HEK293 (cell line): ENCODE data around the gene NKX2-8.
A peak's percentile ranks its signal among the peaks of the same experiment; 100 is the strongest.

ENCODE experiments used
- CTCF ChIP-seq: fragments of 450-650 bp; formaldehyde crosslinking; IDR thresholded peaks from 2 replicates; pipeline ENCODE4 v1.5.1; 2016; ENCODE audit warnings: missing biosample characterization, missing genetic modification characterization
- KLF17 ChIP-seq: fragments of 450-650 bp; formaldehyde crosslinking; IDR thresholded peaks from 2 replicates; pipeline ENCODE4 v1.5.1; 2016; ENCODE audit warnings: missing biosample characterization, missing genetic modification characterization
- PATZ1 ChIP-seq: fragments of 450-650 bp; formaldehyde crosslinking; IDR thresholded peaks from 2 replicates; pipeline ENCODE4 v1.5.1; 2016; ENCODE audit warnings: missing biosample characterization, missing genetic modification characterization
- SCRT1 ChIP-seq: fragments of 450-650 bp; formaldehyde crosslinking; IDR thresholded peaks from 2 replicates; pipeline ENCODE4 v1.5.1; 2016; ENCODE audit warnings: missing biosample characterization, missing genetic modification characterization, borderline replicate concordance
- TRIM28 ChIP-seq: IDR thresholded peaks from 2 replicates; pipeline ENCODE4 v1.6.1; 2011; ENCODE audit warnings: low read length, control low read depth, borderline replicate concordance
- ZNF121 ChIP-seq: fragments of 450-650 bp; formaldehyde crosslinking; IDR thresholded peaks from 2 replicates; pipeline ENCODE4 v1.5.1; 2016; ENCODE audit warnings: missing biosample characterization, missing genetic modification characterization
- ZNF184 ChIP-seq: fragments of 450-650 bp; IDR thresholded peaks from 2 replicates; pipeline ENCODE4 v1.5.1; 2018; ENCODE audit warnings: missing biosample characterization, mild to moderate bottlenecking, missing genetic modification characterization
- ZNF274 ChIP-seq, 2 experiments: fragments of 200-500 bp in 1 of 2; fragments of 450-650 bp in 1 of 2; sonication (Bioruptor generic) in 1 of 2; formaldehyde crosslinking in 1 of 2; IDR thresholded peaks; 2 replicates each; pipeline versions ENCODE4 v1.5.1 to v1.6.1; 2014 to 2016; ENCODE audit warnings: borderline replicate concordance in 1 of 2, inconsistent platforms in 1 of 2, low read length in 1 of 2, missing biosample characterization in 1 of 2, missing genetic modification characterization in 1 of 2
- ZNF513 ChIP-seq: fragments of 450-650 bp; IDR thresholded peaks from 2 replicates; pipeline ENCODE4 v1.5.1; 2018; ENCODE audit warnings: missing biosample characterization, missing genetic modification characterization
- ZNF747 ChIP-seq: fragments of 450-650 bp; formaldehyde crosslinking; IDR thresholded peaks from 2 replicates; pipeline ENCODE4 v1.5.1; 2016; ENCODE audit warnings: missing biosample characterization, missing genetic modification characterization

GRCh38 chr14:36570065-36570464 lies 12.3 kb downstream of the NKX2-8 start:
- TF ChIP-seq CTCF (tag by site-specific recombination) (no peak), SCRT1 (tag by site-specific recombination) (no peak), ZNF747 (no peak), TRIM28 (no peak), ZNF274 (IDR thresholded peaks at IDR 0.05; ENCODE audit: low read length) (no peak), ZNF274 (tag by site-specific recombination; IDR thresholded peaks at IDR 0.05; ENCODE audit: borderline replicate concordance) (no peak), PATZ1 (tag by site-specific recombination) (no peak), KLF17 (tag by site-specific recombination) (peak; percentile 65; the same call in 1 of the 2 replicates), ZNF121 (tag by site-specific recombination) (no peak), ZNF184 (tag by site-specific recombination) (no peak), ZNF513 (tag by site-specific recombination) (no peak)
